NCI-H2107 treated with DMSO at 0.1 percent for 48 hours (cell line): Measurements from ENCODE around the gene RASAL3.
"Not testable (repeated sequence)": the region's sequence is repeated elsewhere in the genome, so short reads cannot be mapped to it uniquely, and the experiment has no call there.

ENCODE experiments used
- DNase-seq: peaks from one replicate; lab custom pipeline; 2025; ENCODE audit not compliant: unreplicated experiment; lab: John Stamatoyannopoulos, UW

RASAL3 gene

DNA sequence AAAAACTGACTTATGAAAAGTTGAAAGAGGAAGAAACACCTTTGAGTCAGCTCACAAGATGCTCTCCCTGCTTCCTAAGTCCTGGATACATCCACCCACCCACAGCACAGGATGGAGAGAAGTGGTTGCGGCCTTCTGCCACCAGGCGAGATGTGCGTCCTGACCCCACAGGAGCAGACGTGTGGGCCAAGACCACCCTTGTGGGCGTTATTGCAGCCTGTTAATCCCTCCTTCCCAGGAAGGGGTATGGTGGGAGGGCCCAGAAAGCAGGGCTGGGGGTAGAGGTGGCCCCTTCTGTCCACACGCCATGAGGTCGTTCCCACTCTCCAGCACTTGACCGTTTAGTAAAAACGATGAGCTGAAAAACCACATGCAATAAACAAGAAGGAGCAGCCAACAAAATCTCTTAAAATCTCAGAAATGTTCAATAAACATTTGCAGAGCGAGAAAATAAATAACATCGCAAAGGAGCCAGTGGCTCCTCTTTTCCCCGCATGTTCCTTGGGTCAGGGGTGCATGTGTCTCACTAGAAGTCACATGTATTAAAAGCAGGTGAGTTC lies 43.1 kb downstream of the RASAL3 start:
- DNase-seq = no peak

DNA sequence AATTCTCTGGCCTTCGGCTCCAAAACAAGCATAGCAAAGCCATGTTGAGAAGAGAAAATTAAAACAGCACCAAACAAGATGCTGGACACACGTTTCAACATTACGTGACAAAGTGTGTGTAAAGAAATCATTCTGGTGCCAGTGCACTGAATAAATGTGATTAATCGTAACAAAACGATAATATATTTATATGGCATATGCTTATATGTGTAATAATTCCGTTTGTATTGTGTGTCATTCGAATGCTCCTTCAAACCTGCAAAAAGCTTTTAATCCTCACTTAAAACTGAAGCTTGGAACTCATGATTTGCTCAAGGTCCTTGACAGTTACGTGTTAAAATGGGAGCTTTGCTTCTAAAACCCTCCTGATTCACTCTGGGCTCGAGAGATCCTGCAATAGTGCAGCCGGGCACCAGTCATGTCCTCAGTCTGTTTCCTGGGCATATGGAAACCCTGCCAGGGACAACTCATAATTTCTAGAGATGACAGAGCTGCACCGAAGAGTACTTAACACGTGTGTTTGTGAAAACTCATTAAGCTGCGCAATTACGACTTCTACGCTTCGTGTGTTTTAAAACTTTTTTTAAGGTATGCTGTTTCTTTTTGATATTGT lies 44.8 kb downstream of the RASAL3 start:
- no peak for DNase-seq

DNA sequence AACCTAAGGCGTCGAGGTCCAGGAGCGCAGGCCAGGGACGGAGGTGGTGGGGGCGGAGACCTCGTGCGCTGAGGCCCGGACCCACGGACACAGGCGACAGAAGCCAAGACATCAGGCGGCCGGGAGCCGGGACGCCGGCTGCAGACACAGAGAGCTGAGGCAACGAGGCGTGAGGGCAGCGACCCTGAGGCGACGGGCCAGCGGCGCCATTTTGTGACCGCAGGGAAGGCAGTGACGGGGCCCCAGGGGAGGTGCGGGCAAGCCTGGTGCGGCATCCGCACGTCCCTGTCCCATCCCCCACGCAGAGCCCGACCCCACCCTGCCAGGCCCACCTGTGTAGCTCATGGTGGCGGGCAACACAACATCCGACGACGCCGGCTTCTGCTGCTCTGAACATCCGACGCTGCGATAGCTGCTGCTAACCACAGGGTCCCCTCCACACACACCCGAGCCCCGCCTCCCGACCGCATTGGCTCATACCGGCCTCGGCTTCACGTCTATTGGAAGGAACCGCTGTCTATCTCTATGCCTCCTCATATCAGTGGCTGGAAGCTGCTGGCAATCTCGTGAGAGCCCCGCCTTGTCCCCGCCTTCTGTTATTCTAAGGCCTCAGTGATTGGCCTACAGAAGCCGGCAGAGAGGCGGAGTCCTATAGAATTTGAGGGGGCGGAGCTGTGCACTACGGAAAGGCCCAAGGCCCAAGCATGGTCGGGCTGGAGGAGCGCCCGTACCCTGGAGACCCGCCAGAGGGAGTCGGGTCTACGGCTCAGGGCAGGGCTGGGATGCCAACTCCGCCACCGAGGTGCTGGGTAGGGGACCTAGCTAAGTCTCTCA lies 45.5 kb downstream of the RASAL3 start, which contains the start of gene AKAP8L:
Gene AKAP8L (minus strand): TSS at position 410 of the 834 bp plus-strand sequence. CDS start 65 bp downstream, at position 345.
- peak; percentile 99 for DNase-seq

DNA sequence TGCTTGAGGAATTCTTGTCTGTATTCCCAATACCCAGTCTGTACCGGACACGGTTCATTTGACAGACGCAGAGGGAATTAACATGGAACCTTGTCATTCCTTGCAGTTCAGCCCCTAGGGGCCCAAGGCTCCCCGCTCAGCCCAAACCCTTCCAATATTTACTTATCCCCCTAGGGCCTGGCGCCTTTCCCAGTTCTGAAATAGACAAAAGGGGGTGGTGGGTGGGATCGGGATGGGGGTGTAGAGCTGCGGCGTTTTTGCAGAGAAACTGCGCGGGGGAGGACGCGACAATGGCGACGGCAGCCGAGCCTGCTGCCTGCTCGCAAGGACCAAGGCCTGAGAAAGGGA lies 46.1 kb downstream of the RASAL3 start:
- no peak for DNase-seq

DNA sequence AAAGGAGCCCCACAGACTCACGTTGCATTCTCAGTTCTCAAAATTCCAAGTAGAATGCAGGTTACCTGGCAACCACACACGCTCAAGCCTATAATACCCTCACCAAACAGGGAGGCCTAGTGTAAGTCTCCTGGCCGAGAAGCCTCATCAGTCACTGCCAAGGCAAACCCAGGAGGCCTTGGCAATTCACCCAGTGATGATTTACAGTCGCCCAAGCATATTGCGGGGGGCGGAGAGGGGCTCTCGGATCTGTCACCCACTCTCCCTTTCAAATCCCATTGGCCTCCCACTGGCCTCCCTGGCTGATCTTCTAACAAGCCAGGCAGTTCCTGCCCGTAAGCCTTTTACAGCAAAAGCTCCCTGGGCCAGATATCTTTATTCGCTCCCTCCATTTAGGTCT lies 46.6 kb downstream of the RASAL3 start:
- no peak for DNase-seq

DNA sequence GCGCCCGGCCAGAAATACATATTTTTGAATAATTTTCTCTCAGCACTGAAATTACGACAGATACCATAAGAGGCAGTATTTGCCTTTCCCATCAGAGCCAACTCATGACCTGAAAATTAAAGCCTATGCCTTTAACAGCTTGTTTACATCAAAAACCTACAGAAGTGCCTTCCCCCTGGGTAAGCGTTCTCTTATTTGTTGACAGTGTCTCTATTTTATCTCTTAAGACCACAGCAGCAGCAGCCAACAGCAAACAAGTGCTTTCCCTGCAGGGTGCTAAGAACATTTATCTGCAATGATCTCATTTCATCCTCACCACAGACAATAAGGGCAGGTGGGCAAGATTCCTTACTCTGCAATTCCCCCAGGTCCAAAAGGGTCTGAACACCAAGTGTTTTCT lies 51.5 kb downstream of the RASAL3 start:
- peak; percentile 47 for DNase-seq

DNA sequence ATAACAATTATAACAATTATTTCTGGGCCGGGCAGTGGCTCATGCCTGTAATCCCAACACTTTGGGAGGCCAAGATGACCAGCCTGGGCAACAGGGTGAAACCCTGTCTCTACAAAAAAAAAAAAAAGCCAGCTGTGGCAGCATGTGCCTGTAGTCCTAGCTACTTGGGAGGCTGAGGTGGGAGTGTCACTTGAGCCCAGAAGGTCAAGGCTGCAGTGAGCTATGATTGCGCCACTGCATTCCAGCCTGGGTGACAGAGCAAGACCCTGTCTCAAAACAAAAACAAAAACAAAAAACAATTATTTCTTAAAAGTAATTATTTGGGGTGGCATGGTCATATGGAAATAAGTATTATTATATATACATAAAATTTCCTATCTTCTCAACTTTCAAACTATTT lies 53.0 kb downstream of the RASAL3 start:
- not testable (repeated sequence) for DNase-seq

DNA sequence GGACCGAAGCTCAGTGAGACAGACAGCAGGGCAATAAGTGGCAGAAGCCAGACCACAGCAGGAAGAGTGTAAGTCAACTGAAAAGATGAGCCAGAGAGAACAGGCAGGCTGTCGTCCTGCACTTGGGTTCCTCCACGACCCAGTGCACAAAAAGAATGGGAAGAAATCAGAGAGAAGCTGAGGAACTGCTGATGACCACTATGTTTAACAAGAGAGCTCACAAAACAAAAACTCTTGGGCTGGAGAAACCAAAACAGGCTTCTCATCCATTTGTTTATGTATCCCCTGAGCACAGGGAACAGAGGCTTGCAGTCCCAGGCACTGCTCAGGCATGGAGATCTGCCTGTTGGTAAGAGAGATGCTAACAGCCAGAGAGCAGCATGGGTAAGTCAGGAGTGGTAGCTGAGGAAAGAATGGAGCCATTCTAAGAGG lies 59.5 kb downstream of the RASAL3 start:
- DNase-seq = no peak

DNA sequence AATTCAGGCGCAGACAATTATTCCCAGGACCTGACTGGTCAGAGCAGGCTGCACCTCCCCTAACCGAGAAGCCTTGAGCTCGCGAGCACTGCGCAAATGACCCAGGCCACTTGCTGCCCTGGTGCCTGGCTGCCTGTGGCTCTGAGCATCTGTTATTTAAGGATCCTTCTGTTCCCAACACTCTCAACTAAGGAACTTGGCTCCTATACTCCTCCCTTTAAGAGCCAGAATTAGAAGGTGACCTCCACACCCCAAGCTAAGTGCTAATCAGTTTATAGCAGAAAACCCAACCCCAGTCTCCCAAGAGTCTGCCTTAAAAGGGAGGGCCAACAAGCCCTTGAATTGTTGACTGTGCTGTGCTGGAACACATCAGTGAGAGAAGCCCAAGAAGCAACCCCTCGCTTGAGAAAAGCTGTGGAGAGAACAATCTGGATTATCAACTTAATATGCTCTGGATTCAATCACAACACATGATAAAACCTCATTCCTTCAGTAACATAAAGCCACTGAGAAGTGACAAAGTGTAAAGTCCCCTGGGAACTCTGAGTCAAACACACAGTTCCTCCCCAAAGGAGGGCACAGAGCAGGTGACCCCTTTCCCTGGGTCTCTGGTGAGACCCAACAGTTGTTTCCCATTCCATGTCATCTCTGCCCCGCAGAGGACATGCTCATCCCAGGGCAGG lies 60.1 kb downstream of the RASAL3 start:
- no peak for DNase-seq

DNA sequence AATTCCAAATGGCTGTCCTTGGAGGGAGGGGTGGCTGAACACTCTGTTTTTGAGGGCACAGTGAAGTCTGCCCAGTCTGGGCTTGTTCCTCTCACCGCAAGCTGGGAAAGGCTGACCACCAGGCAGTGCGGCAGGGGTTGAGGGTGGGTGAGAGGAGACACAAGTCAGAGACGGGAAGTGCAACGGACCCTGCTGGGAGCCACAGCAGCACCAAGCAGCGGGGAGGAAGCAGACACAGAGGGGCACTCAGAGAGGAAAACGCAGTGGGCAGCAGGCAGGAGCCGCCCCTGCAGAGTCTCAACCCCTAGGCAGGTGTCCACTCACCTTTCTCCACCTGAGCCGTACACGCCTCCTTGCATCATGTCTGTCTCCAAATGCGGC lies 61.2 kb downstream of the RASAL3 start:
- no peak for DNase-seq

DNA sequence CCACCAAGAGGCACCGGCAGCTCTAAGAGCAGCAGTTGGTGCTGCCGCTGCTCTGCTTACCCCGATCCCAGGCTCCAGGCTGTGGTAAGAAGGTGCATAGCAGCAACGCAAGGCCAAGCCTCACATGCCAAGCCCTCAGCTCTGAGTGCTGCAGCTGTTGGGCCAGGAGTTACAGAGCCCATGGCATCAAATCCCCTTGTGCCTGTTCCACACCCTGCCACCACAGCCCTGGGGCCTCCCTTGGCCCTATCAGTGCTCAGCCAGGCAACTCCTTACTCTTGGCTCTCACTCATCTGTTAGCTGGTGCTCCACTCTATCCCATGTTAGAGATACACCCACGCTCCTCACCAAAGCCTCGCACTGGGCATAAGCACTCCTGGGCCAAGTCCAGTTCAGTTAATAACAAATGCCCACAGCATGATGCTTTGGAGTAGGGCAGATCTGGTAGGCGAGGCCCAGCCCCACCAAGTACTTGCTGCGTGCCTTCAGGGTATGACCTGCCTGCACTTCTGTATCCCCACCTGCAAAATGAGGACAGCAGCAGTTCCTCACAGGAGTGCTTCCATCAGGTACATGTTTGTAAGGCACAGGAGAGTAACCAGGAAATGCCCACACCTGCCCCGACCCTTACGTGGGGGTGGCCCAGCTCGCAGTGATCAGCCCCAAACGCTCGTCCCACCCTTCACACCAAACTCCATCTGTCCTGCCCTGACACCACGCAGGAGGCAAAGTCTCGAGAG lies 61.8 kb downstream of the RASAL3 start:
- DNase-seq = no peak
